ENCODE measurements around the gene NAXD. TPM values are rescaled to one million over a fixed set of nuclear protein-coding genes. Genes with fewer than 3 reads are reported as not detected.
"Not testable (repeated sequence)": the region's sequence is repeated elsewhere in the genome, so short reads cannot be mapped to it uniquely, and the experiment has no call there.

Gene NAXD
- polyA plus RNA-seq, 1 experiment = 38.7 TPM

- TF ChIP-seq, protein P1, sequence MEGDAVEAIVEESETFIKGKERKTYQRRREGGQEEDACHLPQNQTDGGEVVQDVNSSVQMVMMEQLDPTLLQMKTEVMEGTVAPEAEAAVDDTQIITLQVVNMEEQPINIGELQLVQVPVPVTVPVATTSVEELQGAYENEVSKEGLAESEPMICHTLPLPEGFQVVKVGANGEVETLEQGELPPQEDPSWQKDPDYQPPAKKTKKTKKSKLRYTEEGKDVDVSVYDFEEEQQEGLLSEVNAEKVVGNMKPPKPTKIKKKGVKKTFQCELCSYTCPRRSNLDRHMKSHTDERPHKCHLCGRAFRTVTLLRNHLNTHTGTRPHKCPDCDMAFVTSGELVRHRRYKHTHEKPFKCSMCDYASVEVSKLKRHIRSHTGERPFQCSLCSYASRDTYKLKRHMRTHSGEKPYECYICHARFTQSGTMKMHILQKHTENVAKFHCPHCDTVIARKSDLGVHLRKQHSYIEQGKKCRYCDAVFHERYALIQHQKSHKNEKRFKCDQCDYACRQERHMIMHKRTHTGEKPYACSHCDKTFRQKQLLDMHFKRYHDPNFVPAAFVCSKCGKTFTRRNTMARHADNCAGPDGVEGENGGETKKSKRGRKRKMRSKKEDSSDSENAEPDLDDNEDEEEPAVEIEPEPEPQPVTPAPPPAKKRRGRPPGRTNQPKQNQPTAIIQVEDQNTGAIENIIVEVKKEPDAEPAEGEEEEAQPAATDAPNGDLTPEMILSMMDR (IDR thresholded peaks at IDR 0.05; ENCODE audit: insufficient read depth, low read depth, low read length) = no peak
- ChIA-PET POLR2A (interaction anchor here (0.6 to 1.0 kb wide), 2 partner anchors 20 to 318 kb away, joined by 3 read pairs; no protein-coding TSS in a partner anchor), CTCF (interaction anchor here (0.6 to 1.4 kb wide), 3 partner anchors 18 to 225 kb away, joined by 3 to 4 read pairs (median 3); partner anchors contain the start of gene NAXD)
- no peaks in the 10 kb centered on the region for H3K27me3 ChIP-seq (ENCODE audit: control insufficient read depth, insufficient read depth, low read length)
- H3K4me3 ChIP-seq (ENCODE audit: low read depth, low read length) = no peak overlapping the region
- no peak for DNase-seq (ENCODE audit: low read depth)
- H3K36me3 ChIP-seq (ENCODE audit: control insufficient read depth, insufficient read depth, low read length) = no peaks in the 10 kb centered on the region
Measured at GRCh38 chr13:110597041-110597689, 18.2 kb upstream of the NAXD start.

GRCh38 chr13:110600261-110600819 lies 15.0 kb upstream of the NAXD start:
- POLR2A ChIA-PET = no interaction called here
- H3K4me3 ChIP-seq (ENCODE audit: low read depth, low read length) = no peak overlapping the region
- no peaks in the 10 kb centered on the region for H3K36me3 ChIP-seq (ENCODE audit: control insufficient read depth, insufficient read depth, low read length)
- CTCF ChIA-PET = interaction anchor here (1.8 kb wide), 1 partner anchor 9 kb away, joined by 4 read pairs; no protein-coding TSS in a partner anchor
- DNase-seq (ENCODE audit: low read depth) = no peak
- TF ChIP-seq, protein P1 (IDR thresholded peaks at IDR 0.05; ENCODE audit: insufficient read depth, low read depth, low read length) = no peak
- H3K27me3 ChIP-seq (ENCODE audit: control insufficient read depth, insufficient read depth, low read length) = no peaks in the 10 kb centered on the region

DNA sequence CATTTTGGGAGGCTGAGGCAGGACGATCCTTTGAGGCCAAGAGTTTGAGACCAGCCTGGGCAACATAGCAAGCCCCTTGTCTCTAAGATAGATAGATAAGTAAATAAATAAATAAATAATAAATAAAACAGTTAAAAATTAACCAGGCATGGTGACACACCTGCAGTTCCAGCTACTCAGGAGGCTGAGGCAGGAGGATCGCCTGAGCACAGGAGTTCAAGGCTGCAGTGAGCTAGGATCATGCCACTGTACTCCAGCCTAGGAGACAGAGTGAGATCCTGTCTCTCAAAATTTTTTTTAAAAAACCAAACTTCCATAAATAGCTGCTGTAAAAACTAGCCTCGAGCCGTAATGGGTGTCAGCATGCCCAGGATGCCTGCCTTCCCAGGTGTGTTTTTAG lies 14.4 kb upstream of the NAXD start:
- DNase-seq (ENCODE audit: low read depth) = no peak
- H3K36me3 ChIP-seq (ENCODE audit: control insufficient read depth, insufficient read depth, low read length) = no peaks in the 10 kb centered on the region
- TF ChIP-seq, protein P1 (IDR thresholded peaks at IDR 0.05; ENCODE audit: insufficient read depth, low read depth, low read length) = no peak
- no peak overlapping the region for H3K4me3 ChIP-seq (ENCODE audit: low read depth, low read length)
- ChIA-PET POLR2A (no interaction called here), CTCF (interaction anchor here (1.0 to 1.8 kb wide), 2 partner anchors 8 to 9 kb away, joined by 3 to 4 read pairs; no protein-coding TSS in a partner anchor)
- H3K27me3 ChIP-seq (ENCODE audit: control insufficient read depth, insufficient read depth, low read length) = no peaks in the 10 kb centered on the region

- Histone ChIP-seq H3K4me3 (ENCODE audit: low read depth, low read length) (no peak overlapping the region), H3K27me3 (ENCODE audit: control insufficient read depth, insufficient read depth, low read length) (no peaks in the 10 kb centered on the region), H3K36me3 (ENCODE audit: control insufficient read depth, insufficient read depth, low read length) (no peaks in the 10 kb centered on the region)
- TF ChIP-seq, protein P1 (IDR thresholded peaks at IDR 0.05; ENCODE audit: insufficient read depth, low read depth, low read length) = no peak
- CTCF ChIA-PET = no interaction called here
- DNase-seq (ENCODE audit: low read depth) = no peak
- POLR2A ChIA-PET = no interaction called here
Measured at GRCh38 chr13:110605132-110605531, 10.2 kb upstream of the NAXD start.

DNA sequence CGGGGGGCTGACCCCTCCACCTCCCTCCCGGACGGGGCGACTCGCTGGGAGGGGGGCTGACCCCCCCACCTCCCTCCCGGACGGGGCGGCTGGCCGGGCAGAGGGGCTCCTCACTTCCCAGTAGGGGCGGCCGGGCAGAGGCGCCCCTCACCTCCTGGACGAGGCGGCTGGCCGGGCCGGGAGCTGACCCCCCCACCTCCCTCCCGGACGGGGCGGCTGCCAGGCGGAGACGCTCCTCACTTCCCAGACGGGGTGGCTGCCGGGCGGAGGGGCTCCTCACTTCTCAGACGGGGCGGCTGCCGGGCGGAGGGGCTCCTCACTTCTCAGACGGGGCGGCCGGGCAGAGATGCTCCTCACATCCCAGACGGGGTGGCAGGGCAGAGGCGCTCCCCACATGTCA lies 9.1 kb upstream of the NAXD start:
- POLR2A ChIA-PET; DNase-seq (ENCODE audit: low read depth); CTCF ChIA-PET: not testable (repeated sequence)

More for the DNA sequence above, 9.1 kb upstream of the NAXD start:
- not testable (repeated sequence) for H3K27me3 ChIP-seq (ENCODE audit: control insufficient read depth, insufficient read depth, low read length); H3K4me3 ChIP-seq (ENCODE audit: low read depth, low read length); H3K36me3 ChIP-seq (ENCODE audit: control insufficient read depth, insufficient read depth, low read length)
